SIG-M5 treated with dmso at 0.1 percent for 504 hours (cell line): ENCODE results near the gene DYNLT1.
A peak's percentile ranks its signal among the peaks of the same experiment; 100 is the strongest.
"Not testable (repeated sequence)": the region's sequence is repeated elsewhere in the genome, so short reads cannot be mapped to it uniquely, and the experiment has no call there.

ENCODE experiments used
- DNase-seq: peaks from one replicate; lab custom pipeline; 2025; ENCODE audit not compliant: unreplicated experiment; lab: John Stamatoyannopoulos, UW

Gene DYNLT1

GRCh38 chr6:158644231-158645063, at the start of gene DYNLT1:
Gene DYNLT1, minus strand, starts transcription at chr6:158644743. Its CDS starts 35 bp downstream, at chr6:158644708.
- peak; percentile 75 for DNase-seq

DNA sequence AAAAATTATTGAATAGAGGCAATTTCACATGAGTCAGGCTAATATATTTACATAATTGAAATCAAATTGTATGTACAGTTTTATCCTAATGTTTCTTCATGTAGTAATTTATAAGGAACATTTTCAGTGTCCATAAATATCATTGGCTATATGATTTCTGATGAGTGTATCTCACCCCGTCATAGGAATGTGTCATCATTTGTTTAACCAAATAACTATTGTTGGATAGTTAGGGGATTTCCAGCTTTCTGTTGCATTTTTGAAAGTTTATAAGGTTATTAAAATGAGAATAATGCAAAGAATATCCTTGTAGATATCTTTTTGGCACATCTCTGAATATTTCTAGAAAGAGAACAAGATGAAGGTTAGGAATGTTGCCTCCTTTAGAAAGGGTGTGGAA, 44.3 kb upstream of the DYNLT1 start:
- DNase-seq = no peak

- DNase-seq = no peak
These were observed 43.0 kb upstream of the DYNLT1 start for GRCh38 chr6:158687506-158687905.

DNA sequence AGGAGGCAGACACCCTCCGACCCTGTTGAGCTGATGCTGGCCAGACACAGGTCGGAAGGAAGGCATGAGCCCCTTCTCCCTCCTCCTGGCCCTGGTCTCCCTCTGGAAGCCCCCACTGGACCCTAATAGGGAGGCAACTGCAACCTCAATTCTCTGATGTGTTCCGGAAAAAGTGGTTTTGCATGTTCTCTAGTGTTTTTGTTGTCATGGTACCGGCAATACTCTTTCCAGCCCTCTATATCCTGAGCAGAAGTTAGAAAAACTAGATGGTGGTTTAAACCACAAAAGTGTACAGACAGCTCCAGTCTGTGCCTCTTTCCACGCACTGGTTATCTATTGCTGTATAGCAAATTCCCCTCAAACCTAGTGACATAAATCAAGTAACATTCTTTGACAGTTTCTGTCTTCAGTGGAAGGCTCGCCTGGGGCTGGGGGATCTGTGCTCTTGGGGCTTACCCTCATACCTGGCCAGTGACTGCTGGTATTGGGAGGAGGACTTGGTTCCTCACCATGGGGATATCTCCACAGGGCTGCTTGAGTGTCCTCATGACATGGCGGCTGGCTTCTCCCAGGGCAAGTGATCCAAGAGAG, 42.3 kb upstream of the DYNLT1 start:
- peak; percentile 16 for DNase-seq

DNA sequence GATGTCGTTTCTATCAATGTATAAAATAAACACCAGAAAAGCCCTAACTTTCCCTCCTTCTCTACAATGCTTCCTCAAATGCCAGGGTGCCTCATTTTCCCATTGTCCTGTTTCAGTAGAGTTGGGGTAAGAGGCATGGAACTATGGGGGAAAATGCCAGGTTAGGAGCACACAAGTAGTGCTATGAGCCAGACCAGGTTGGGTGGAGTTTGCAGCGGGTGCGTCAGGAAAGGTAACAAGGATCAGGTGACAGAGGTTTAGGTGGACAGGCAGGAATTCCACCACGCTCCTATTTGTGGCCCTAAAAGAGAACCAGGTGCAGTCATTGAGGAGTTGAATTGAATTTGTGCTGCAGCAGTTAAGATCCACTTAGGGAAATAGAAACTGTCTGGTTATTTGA, 41.8 kb upstream of the DYNLT1 start:
- no peak for DNase-seq

- DNase-seq = no peak
These were observed 40.3 kb upstream of the DYNLT1 start for GRCh38 chr6:158684745-158685324.

DNA sequence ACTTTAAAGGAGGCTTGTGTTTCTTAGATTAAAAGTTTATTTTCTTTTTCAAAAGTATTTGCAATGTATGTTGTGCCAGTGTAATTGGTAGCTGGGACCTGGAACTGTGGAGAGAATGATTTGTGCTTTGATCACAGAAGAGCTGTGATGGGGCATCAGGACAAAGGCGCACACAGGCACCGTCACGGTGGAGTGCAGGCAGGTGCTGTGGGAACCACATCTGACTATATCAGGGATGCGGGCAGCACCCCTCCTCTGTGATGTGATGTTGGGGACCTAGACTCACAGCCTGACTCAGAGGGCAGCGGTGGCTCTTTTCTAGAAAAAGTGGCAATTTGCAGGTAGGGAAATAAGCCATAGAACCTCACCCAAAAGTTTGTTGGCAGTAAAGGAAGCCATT, 39.8 kb upstream of the DYNLT1 start:
- DNase-seq = no peak

- DNase-seq = no peak
These were observed 35.9 kb upstream of the DYNLT1 start for GRCh38 chr6:158680481-158680880.

DNA sequence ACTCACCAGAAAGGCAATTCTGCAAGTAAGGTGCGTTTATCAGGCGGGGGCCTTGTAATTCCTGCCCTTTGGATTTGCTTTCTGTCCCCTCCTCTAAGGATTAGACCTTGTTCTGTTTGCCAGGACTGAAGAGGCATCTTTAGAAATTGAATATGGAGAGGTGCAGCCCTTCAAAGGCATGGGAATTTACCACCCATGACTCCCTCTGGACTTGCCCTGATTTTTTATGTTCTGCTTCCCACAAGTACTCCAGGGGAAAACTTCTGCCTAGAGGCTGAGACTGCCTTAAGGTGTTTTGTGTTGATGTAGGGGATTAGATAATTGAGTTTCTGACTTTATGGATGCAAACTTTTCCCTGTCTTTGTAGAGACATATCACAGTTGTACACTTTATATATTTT, 35.5 kb upstream of the DYNLT1 start:
- DNase-seq = no peak

GRCh38 chr6:158677906-158678578, 33.5 kb upstream of the DYNLT1 start:
- DNase-seq = no peak

DNA sequence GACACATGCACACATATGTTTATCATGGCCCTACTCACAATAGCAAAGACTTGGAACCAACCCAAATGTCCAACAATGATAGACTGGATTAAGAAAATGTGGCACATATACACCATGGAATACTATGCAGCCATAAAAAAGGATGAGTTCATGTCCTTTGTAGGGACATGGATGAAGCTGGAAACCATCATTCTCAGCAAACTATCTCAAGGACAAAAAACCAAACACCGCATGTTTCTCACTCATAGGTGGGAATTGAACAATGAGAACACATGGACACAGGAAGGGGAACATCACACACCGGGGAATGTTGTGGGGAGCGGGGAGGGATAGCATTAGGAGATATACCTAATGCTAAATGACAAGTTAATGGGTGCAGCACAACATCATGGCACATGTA, 32.6 kb upstream of the DYNLT1 start:
- not testable (repeated sequence) for DNase-seq

DNA sequence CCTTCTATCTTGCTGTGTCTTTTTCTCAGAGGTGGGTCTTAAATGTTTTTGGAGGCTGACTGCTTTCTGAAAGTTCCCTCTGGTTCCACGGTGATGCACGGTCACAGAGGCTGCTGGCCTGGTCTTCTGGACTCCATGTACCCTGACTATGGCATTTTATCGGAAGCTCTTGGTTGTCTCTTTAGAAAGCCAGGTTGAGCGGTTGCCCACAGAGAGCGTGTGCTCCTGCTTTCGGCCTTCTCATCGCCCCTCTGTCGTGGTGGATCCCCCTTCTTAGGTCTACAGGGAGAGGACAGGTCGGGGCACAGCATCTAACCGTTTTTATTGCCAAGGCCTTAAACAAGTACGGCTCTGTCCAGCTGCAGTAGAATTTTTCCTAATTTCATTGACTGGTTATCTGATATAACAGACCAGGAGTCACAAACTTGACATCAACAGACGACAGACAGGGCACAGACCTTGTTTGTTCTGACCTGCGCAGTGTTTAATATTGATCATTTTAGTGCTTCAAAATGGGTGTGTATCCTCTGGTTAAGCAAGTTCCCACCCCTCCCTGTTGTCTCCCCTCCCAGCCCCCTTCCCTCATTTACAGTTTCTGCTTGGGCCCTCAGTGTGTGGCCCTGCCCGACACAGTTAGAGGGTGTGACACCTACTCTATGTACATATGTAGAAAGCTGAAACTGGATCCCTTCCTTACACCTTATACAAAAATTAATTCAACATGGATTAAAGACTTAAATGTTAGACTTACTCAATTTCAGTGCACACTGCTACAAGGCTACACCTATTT, 30.0 kb upstream of the DYNLT1 start:
- no peak for DNase-seq

- DNase-seq = no peak
These were observed 28.2 kb upstream of the DYNLT1 start for GRCh38 chr6:158672726-158673125.

DNA sequence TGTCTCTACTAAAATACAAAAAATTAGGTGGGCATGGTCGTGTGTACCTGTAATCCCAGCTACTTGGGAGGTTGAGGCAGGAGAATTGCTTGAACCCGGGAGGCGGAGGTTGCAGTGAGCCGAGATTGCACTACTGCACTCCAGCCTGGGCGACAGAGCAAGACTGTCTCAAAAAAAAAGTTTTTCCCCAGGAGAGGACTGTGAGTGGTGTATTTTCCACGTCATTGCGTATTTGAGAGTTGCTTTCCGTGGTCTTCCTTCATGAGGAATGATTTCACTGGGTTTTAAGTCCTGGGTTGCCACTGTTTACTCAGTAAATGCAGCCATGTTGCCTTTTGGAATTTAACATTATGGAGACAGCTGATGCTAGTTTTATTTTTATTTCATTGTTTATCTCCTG, 27.6 kb upstream of the DYNLT1 start:
- not testable (repeated sequence) for DNase-seq

DNA sequence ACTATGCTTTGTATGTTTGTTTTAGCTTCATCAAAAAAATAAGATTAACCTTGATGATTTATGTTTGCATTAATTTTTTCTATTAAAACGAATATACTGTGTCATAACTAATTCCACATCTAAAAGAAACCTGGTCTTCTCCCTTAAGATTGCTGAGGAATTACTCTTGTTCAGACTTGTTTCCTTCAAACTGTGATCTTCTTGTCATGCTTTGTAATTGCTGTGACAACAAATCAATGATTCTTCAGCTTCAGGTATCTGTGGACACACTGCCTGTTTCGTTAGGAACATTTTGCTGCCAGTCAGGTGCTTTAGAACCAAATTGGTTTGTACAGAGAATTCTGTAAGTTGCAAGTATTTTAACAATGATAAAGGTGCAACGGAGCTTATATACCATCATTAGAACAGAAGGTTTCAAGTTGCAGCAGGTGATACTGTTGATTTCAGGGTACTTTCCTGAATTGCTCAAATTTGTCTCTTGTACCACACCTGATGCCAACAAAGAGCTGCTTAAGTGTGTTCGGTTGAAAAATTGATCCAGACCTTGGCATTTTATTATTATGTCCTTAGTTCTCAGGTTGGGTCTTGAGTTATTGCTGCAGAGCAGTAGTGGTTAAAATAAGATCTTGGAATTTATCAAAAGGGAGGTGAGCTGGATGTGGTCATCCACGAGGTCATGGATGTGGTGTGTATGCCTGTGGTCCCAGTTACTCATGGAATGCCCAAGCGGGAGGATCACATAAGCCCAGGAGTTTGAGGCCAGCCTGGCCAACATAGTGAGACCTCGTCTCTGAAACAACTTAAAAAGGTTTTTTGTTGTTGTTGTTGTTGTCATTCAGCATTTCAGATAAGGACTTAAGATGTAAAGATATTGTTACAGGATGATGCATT, 24.8 kb upstream of the DYNLT1 start:
- no peak for DNase-seq

DNA sequence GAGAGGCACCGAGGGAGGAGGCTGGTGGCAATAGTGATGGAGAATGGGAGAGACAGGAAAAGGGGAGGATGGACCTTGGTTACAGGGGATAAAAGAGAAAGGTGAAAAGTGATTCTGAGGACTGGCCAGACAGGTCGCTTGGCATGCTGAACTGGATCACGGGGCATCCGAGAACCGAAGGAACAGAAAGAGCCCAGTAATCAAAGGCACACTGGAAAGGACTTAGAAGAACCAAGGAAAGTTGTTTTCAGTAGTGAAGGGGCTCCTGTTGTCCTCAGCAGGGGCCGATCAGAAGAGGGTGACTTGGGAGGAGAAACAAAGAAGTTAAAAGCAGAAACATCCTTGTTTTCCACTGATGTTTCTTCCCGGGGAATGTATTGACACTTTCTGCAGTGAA, 24.2 kb upstream of the DYNLT1 start:
- DNase-seq = no peak

GRCh38 chr6:158667360-158667981, 22.9 kb upstream of the DYNLT1 start:
- no peak for DNase-seq

GRCh38 chr6:158666628-158667359, 22.3 kb upstream of the DYNLT1 start:
- DNase-seq = peak; percentile 99

- no peak for DNase-seq
These were observed 20.8 kb upstream of the DYNLT1 start for GRCh38 chr6:158665332-158665731.
